Activated naive CD8-positive, alpha-beta T cell treated with anti-CD3 and anti-CD28 coated beads, Interleukin-2, amount 10 ng/mL, durations not matched to agents 7 days and 5 days (primary cell): ENCODE measurements around the gene SEPTIN8. TPM values are rescaled to one million over a fixed set of nuclear protein-coding genes. Genes with fewer than 3 reads are reported as not detected.
A peak's percentile ranks its signal among the peaks of the same experiment; 100 is the strongest.
"Not testable (repeated sequence)": the region's sequence is repeated elsewhere in the genome, so short reads cannot be mapped to it uniquely, and the experiment has no call there.

Experiments used
- ATAC-seq: fragments of 150-1000 bp; cut with Tn5 transposase; one replicate; pipeline ENCODE4 v1.10.0; 2021; ENCODE audit warnings: low read depth, moderate library complexity
- POLR2A ChIA-PET: fragments of 350-600 bp; sonication (Branson Sonifier 250); formaldehyde crosslinking; loops from one replicate; lab custom pipeline; 2021; ENCODE audit warnings: antibody characterized with exemption; lab: Charles Lee
- DNase-seq: peaks from one replicate; pipeline ENCODE4 v3.0.0; 2021
- H3K27ac Mint-ChIP-seq: one replicate; pipeline ENCODE4 v1.8.0; 2022; ENCODE audit warnings: mild to moderate bottlenecking, mixed read lengths
- H3K27me3 Mint-ChIP-seq: one replicate; pipeline ENCODE4 v1.8.0; 2022; ENCODE audit warnings: mild to moderate bottlenecking, moderate library complexity, mixed read lengths
- H3K36me3 Mint-ChIP-seq: one replicate; pipeline ENCODE4 v1.8.0; 2021; ENCODE audit warnings: mild to moderate bottlenecking, mixed read lengths
- H3K4me1 Mint-ChIP-seq: one replicate; pipeline ENCODE4 v1.8.0; 2021; ENCODE audit warnings: mixed read lengths
- H3K4me3 Mint-ChIP-seq: one replicate; pipeline ENCODE4 v1.8.0; 2022; ENCODE audit warnings: mild to moderate bottlenecking, moderate library complexity, mixed read lengths
- H3K9me3 Mint-ChIP-seq: one replicate; pipeline ENCODE4 v1.8.0; 2021; ENCODE audit warnings: mixed read lengths
- total RNA-seq, 2 experiments: library from RNA; stranded (reverse); gene quantifications; one replicate each; pipeline ENCODE4 v1.2.3, GENCODE V29; 2021

SEPTIN8 gene
- total RNA-seq, 2 experiments from 2014 or later, result 39.2 to 40.4 TPM

GRCh38 chr5:132806804-132807162 is 29.7 kb upstream of the SEPTIN8 start:
- H3K36me3 Mint-ChIP-seq, H3K4me3 Mint-ChIP-seq, H3K4me1 Mint-ChIP-seq, POLR2A ChIA-PET, ATAC-seq, H3K9me3 Mint-ChIP-seq, H3K27ac Mint-ChIP-seq, DNase-seq: not testable (repeated sequence)
- H3K27me3 Mint-ChIP-seq, result peaks cover 76% of the 10 kb centered on the region

GRCh38 chr5:132805872-132806271 is 28.8 kb upstream of the SEPTIN8 start:
- H3K27me3 Mint-ChIP-seq, result peaks cover 69% of the 10 kb centered on the region
- peaks cover 10% of the 10 kb centered on the region for H3K4me1 Mint-ChIP-seq
- DNase-seq, ATAC-seq, H3K36me3 Mint-ChIP-seq, POLR2A ChIA-PET, H3K27ac Mint-ChIP-seq, H3K9me3 Mint-ChIP-seq, H3K4me3 Mint-ChIP-seq: not testable (repeated sequence)

- H3K4me3 Mint-ChIP-seq, POLR2A ChIA-PET, ATAC-seq, H3K27ac Mint-ChIP-seq, H3K9me3 Mint-ChIP-seq, H3K36me3 Mint-ChIP-seq, DNase-seq: not testable (repeated sequence)
- peaks cover 62% of the 10 kb centered on the region for H3K27me3 Mint-ChIP-seq
- peaks cover 12% of the 10 kb centered on the region for H3K4me1 Mint-ChIP-seq
Observed at GRCh38 chr5:132804219-132804618, 27.2 kb upstream of the SEPTIN8 start.

- H3K9me3 Mint-ChIP-seq, H3K36me3 Mint-ChIP-seq, POLR2A ChIA-PET, H3K4me3 Mint-ChIP-seq, ATAC-seq, DNase-seq, H3K27ac Mint-ChIP-seq: not testable (repeated sequence)
- Mint-ChIP-seq H3K4me1 (peaks cover 12% of the 10 kb centered on the region), H3K27me3 (peaks cover 53% of the 10 kb centered on the region)
Observed at GRCh38 chr5:132802685-132803066, 25.6 kb upstream of the SEPTIN8 start.

- Mint-ChIP-seq H3K4me3 (no peak overlapping the region), H3K27me3 (peaks cover 51% of the 10 kb centered on the region), H3K36me3 (no peaks in the 10 kb centered on the region), H3K9me3 (no peaks in the 10 kb centered on the region), H3K27ac (no peak overlapping the region), H3K4me1 (peaks cover 9% of the 10 kb centered on the region)
- POLR2A ChIA-PET, result no interaction called here
- ATAC-seq (peak; percentile 33), DNase-seq (peak; percentile 11)
Observed at GRCh38 chr5:132802044-132802684, 25.1 kb upstream of the SEPTIN8 start.

GRCh38 chr5:132800545-132800944 is 23.5 kb upstream of the SEPTIN8 start:
- ATAC-seq (no peak), DNase-seq (no peak)
- Mint-ChIP-seq H3K27me3 (peaks cover 55% of the 10 kb centered on the region), H3K9me3 (no peaks in the 10 kb centered on the region), H3K4me1 (peaks cover 7% of the 10 kb centered on the region), H3K36me3 (no peaks in the 10 kb centered on the region), H3K27ac (no peak overlapping the region), H3K4me3 (no peak overlapping the region)
- POLR2A ChIA-PET, result no interaction called here

GRCh38 chr5:132799392-132799791 is 22.4 kb upstream of the SEPTIN8 start:
- H3K27me3 Mint-ChIP-seq, result peaks cover 53% of the 10 kb centered on the region
- H3K9me3 Mint-ChIP-seq, result no peaks in the 10 kb centered on the region
- no peak for DNase-seq
- H3K36me3 Mint-ChIP-seq, result no peaks in the 10 kb centered on the region
- no peak overlapping the region for H3K4me3 Mint-ChIP-seq
- no peak overlapping the region for H3K27ac Mint-ChIP-seq
- POLR2A ChIA-PET, result no interaction called here
- no peak for ATAC-seq
- H3K4me1 Mint-ChIP-seq, result peaks cover 7% of the 10 kb centered on the region

- Mint-ChIP-seq H3K4me3 (no peak overlapping the region), H3K36me3 (no peaks in the 10 kb centered on the region), H3K27ac (no peak overlapping the region), H3K9me3 (no peaks in the 10 kb centered on the region), H3K4me1 (peaks cover 9% of the 10 kb centered on the region), H3K27me3 (peaks cover 39% of the 10 kb centered on the region)
- POLR2A ChIA-PET, result no interaction called here
- DNase-seq (no peak), ATAC-seq (no peak)
Observed at GRCh38 chr5:132797651-132798050, 20.6 kb upstream of the SEPTIN8 start.

GRCh38 chr5:132791026-132791425 is 14.0 kb upstream of the SEPTIN8 start:
- DNase-seq (no peak), ATAC-seq (no peak)
- H3K4me1 Mint-ChIP-seq, result peaks cover 5% of the 10 kb centered on the region
- POLR2A ChIA-PET, result interaction anchor here (1.0 kb wide), 1 partner anchor 9 kb away, joined by 3 read pairs; no protein-coding TSS in a partner anchor
- H3K27ac Mint-ChIP-seq, result no peak overlapping the region
- H3K36me3 Mint-ChIP-seq, result no peaks in the 10 kb centered on the region
- H3K4me3 Mint-ChIP-seq, result no peak overlapping the region
- peaks cover 19% of the 10 kb centered on the region for H3K27me3 Mint-ChIP-seq
- H3K9me3 Mint-ChIP-seq, result no peaks in the 10 kb centered on the region

- no peak overlapping the region for H3K4me3 Mint-ChIP-seq
- no peaks in the 10 kb centered on the region for H3K9me3 Mint-ChIP-seq
- DNase-seq, result no peak
- H3K4me1 Mint-ChIP-seq, result peaks cover 5% of the 10 kb centered on the region
- ATAC-seq, result no peak
- H3K36me3 Mint-ChIP-seq, result no peaks in the 10 kb centered on the region
- H3K27me3 Mint-ChIP-seq, result peaks cover 18% of the 10 kb centered on the region
- H3K27ac Mint-ChIP-seq, result peak overlapping the region; percentile 52
- POLR2A ChIA-PET, result interaction anchor here (1.0 kb wide), 1 partner anchor 8 kb away, joined by 3 read pairs; no protein-coding TSS in a partner anchor
Observed at GRCh38 chr5:132790201-132790865, 13.3 kb upstream of the SEPTIN8 start.

GRCh38 chr5:132788990-132789886 is 12.2 kb upstream of the SEPTIN8 start:
- DNase-seq (no peak), ATAC-seq (no peak)
- peaks cover 5% of the 10 kb centered on the region for H3K4me1 Mint-ChIP-seq
- H3K27ac Mint-ChIP-seq, result no peak overlapping the region
- peaks cover 23% of the 10 kb centered on the region for H3K27me3 Mint-ChIP-seq
- no peaks in the 10 kb centered on the region for H3K36me3 Mint-ChIP-seq
- POLR2A ChIA-PET, result no interaction called here
- no peak overlapping the region for H3K4me3 Mint-ChIP-seq
- no peaks in the 10 kb centered on the region for H3K9me3 Mint-ChIP-seq

- DNase-seq (no peak), ATAC-seq (no peak)
- H3K36me3 Mint-ChIP-seq, result no peaks in the 10 kb centered on the region
- POLR2A ChIA-PET, result no interaction called here
- no peak overlapping the region for H3K27ac Mint-ChIP-seq
- no peaks in the 10 kb centered on the region for H3K9me3 Mint-ChIP-seq
- no peak overlapping the region for H3K4me3 Mint-ChIP-seq
- H3K4me1 Mint-ChIP-seq, result peaks cover 5% of the 10 kb centered on the region
- peaks cover 24% of the 10 kb centered on the region for H3K27me3 Mint-ChIP-seq
Observed at GRCh38 chr5:132788508-132788907, 11.5 kb upstream of the SEPTIN8 start.

- H3K9me3 Mint-ChIP-seq, result no peaks in the 10 kb centered on the region
- H3K4me3 Mint-ChIP-seq, result no peak overlapping the region
- ATAC-seq (no peak), DNase-seq (no peak)
- H3K4me1 Mint-ChIP-seq, result peaks cover 6% of the 10 kb centered on the region
- no peaks in the 10 kb centered on the region for H3K36me3 Mint-ChIP-seq
- H3K27ac Mint-ChIP-seq, result no peak overlapping the region
- POLR2A ChIA-PET, result interaction anchor here (0.8 kb wide), 1 partner anchor 10 kb away, joined by 3 read pairs; the partner anchor contains the start of gene SEPTIN8
- peaks cover 28% of the 10 kb centered on the region for H3K27me3 Mint-ChIP-seq
Observed at GRCh38 chr5:132787076-132787475, 10.0 kb upstream of the SEPTIN8 start.
